WTC11 (cell line): ENCODE data around the gene GALNT3.

Experiments used
- ATF2 ChIP-seq: sonication (generic); formaldehyde crosslinking; IDR thresholded peaks from 2 replicates; pipeline ENCODE4 v1.8.1; 2022; ENCODE audit warnings: low read depth, missing genetic modification reagents, borderline replicate concordance
- EMX1 ChIP-seq: fragments of 250-450 bp; sonication (Bioruptor Pico); IDR thresholded peaks from 2 replicates; pipeline ENCODE4 v1.8.0; 2021; ENCODE audit warnings: mild to moderate bottlenecking
- FOXJ3 ChIP-seq: sonication (generic); formaldehyde crosslinking; IDR thresholded peaks from 2 replicates; pipeline ENCODE4 v1.9.0; 2021; ENCODE audit warnings: missing genetic modification reagents, mild to moderate bottlenecking, borderline replicate concordance
- MYBL2 ChIP-seq: sonication (generic); formaldehyde crosslinking; IDR thresholded peaks from 2 replicates; pipeline ENCODE4 v1.8.1; 2023; ENCODE audit warnings: mild to moderate bottlenecking, moderate library complexity, missing genetic modification reagents
- STAT6 ChIP-seq: sonication (generic); formaldehyde crosslinking; conservative IDR thresholded peaks from 2 replicates; pipeline ENCODE4 v1.8.1; 2023; ENCODE audit warnings: mild to moderate bottlenecking, low read depth, missing genetic modification reagents, moderate library complexity
- TEAD1 ChIP-seq: sonication (generic); formaldehyde crosslinking; IDR thresholded peaks from 2 replicates; pipeline ENCODE4 v1.8.0; 2022; ENCODE audit warnings: mild to moderate bottlenecking, missing genetic modification reagents
- ZNF232 ChIP-seq: sonication (generic); formaldehyde crosslinking; IDR thresholded peaks from 2 replicates; pipeline ENCODE4 v1.8.0; 2022; ENCODE audit warnings: mild to moderate bottlenecking, missing genetic modification reagents
- ZNF416 ChIP-seq: fragments of 250-450 bp; sonication (Bioruptor Pico); IDR thresholded peaks from 2 replicates; pipeline ENCODE4 v1.9.0; 2021; ENCODE audit warnings: mild to moderate bottlenecking, inconsistent platforms
- TF ChIP-seq, protein P1 (sequence below): fragments of 200-600 bp; IDR thresholded peaks from 2 replicates; pipeline ENCODE4 v1.8.0; 2022; ENCODE audit warnings: antibody characterized with exemption
- TF ChIP-seq, protein P2 (sequence below): fragments of 250-450 bp; sonication (Bioruptor Pico); IDR thresholded peaks from 2 replicates; pipeline ENCODE4 v1.9.0; 2021; ENCODE audit warnings: mild to moderate bottlenecking, borderline replicate concordance
- TF ChIP-seq, protein P3 (sequence below): fragments of 250-450 bp; sonication (Bioruptor Pico); IDR thresholded peaks from 2 replicates; pipeline ENCODE4 v1.9.0; 2021; ENCODE audit warnings: mild to moderate bottlenecking
- TF ChIP-seq, protein P4 (sequence below): sonication (generic); formaldehyde crosslinking; IDR thresholded peaks from 2 replicates; pipeline ENCODE4 v1.8.1; 2023; ENCODE audit warnings: mild to moderate bottlenecking, moderate library complexity, missing genetic modification reagents
- TF ChIP-seq, protein P5 (sequence below): sonication (generic); formaldehyde crosslinking; IDR thresholded peaks from 2 replicates; pipeline ENCODE4 v1.8.1; 2023; ENCODE audit warnings: mild to moderate bottlenecking, missing genetic modification reagents, moderate library complexity
- TF ChIP-seq, protein P6 (sequence below): sonication (generic); formaldehyde crosslinking; IDR thresholded peaks from 2 replicates; pipeline ENCODE4 v1.8.0; 2022; ENCODE audit warnings: mild to moderate bottlenecking, missing genetic modification reagents

- TF ChIP-seq MYBL2 (CRISPR knock-in tag): no peak
- TF ChIP-seq STAT6 (CRISPR knock-in tag): no peak
- TF ChIP-seq, protein P1, sequence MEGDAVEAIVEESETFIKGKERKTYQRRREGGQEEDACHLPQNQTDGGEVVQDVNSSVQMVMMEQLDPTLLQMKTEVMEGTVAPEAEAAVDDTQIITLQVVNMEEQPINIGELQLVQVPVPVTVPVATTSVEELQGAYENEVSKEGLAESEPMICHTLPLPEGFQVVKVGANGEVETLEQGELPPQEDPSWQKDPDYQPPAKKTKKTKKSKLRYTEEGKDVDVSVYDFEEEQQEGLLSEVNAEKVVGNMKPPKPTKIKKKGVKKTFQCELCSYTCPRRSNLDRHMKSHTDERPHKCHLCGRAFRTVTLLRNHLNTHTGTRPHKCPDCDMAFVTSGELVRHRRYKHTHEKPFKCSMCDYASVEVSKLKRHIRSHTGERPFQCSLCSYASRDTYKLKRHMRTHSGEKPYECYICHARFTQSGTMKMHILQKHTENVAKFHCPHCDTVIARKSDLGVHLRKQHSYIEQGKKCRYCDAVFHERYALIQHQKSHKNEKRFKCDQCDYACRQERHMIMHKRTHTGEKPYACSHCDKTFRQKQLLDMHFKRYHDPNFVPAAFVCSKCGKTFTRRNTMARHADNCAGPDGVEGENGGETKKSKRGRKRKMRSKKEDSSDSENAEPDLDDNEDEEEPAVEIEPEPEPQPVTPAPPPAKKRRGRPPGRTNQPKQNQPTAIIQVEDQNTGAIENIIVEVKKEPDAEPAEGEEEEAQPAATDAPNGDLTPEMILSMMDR: no peak
- no peak for TF ChIP-seq FOXJ3 (CRISPR knock-in tag)
- TF ChIP-seq, protein P2, sequence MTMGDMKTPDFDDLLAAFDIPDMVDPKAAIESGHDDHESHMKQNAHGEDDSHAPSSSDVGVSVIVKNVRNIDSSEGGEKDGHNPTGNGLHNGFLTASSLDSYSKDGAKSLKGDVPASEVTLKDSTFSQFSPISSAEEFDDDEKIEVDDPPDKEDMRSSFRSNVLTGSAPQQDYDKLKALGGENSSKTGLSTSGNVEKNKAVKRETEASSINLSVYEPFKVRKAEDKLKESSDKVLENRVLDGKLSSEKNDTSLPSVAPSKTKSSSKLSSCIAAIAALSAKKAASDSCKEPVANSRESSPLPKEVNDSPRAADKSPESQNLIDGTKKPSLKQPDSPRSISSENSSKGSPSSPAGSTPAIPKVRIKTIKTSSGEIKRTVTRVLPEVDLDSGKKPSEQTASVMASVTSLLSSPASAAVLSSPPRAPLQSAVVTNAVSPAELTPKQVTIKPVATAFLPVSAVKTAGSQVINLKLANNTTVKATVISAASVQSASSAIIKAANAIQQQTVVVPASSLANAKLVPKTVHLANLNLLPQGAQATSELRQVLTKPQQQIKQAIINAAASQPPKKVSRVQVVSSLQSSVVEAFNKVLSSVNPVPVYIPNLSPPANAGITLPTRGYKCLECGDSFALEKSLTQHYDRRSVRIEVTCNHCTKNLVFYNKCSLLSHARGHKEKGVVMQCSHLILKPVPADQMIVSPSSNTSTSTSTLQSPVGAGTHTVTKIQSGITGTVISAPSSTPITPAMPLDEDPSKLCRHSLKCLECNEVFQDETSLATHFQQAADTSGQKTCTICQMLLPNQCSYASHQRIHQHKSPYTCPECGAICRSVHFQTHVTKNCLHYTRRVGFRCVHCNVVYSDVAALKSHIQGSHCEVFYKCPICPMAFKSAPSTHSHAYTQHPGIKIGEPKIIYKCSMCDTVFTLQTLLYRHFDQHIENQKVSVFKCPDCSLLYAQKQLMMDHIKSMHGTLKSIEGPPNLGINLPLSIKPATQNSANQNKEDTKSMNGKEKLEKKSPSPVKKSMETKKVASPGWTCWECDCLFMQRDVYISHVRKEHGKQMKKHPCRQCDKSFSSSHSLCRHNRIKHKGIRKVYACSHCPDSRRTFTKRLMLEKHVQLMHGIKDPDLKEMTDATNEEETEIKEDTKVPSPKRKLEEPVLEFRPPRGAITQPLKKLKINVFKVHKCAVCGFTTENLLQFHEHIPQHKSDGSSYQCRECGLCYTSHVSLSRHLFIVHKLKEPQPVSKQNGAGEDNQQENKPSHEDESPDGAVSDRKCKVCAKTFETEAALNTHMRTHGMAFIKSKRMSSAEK: no peak
- TF ChIP-seq, protein P3, sequence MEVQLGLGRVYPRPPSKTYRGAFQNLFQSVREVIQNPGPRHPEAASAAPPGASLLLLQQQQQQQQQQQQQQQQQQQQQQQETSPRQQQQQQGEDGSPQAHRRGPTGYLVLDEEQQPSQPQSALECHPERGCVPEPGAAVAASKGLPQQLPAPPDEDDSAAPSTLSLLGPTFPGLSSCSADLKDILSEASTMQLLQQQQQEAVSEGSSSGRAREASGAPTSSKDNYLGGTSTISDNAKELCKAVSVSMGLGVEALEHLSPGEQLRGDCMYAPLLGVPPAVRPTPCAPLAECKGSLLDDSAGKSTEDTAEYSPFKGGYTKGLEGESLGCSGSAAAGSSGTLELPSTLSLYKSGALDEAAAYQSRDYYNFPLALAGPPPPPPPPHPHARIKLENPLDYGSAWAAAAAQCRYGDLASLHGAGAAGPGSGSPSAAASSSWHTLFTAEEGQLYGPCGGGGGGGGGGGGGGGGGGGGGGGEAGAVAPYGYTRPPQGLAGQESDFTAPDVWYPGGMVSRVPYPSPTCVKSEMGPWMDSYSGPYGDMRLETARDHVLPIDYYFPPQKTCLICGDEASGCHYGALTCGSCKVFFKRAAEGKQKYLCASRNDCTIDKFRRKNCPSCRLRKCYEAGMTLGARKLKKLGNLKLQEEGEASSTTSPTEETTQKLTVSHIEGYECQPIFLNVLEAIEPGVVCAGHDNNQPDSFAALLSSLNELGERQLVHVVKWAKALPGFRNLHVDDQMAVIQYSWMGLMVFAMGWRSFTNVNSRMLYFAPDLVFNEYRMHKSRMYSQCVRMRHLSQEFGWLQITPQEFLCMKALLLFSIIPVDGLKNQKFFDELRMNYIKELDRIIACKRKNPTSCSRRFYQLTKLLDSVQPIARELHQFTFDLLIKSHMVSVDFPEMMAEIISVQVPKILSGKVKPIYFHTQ (CRISPR knock-in tag): no peak
- TF ChIP-seq ZNF416 (CRISPR knock-in tag): no peak
- TF ChIP-seq, protein P4, sequence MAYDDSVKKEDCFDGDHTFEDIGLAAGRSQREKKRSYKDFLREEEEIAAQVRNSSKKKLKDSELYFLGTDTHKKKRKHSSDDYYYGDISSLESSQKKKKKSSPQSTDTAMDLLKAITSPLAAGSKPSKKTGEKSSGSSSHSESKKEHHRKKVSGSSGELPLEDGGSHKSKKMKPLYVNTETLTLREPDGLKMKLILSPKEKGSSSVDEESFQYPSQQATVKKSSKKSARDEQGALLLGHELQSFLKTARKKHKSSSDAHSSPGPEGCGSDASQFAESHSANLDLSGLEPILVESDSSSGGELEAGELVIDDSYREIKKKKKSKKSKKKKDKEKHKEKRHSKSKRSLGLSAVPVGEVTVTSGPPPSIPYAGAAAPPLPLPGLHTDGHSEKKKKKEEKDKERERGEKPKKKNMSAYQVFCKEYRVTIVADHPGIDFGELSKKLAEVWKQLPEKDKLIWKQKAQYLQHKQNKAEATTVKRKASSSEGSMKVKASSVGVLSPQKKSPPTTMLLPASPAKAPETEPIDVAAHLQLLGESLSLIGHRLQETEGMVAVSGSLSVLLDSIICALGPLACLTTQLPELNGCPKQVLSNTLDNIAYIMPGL: no peak
- TF ChIP-seq ATF2: no peak
- TF ChIP-seq, protein P5, sequence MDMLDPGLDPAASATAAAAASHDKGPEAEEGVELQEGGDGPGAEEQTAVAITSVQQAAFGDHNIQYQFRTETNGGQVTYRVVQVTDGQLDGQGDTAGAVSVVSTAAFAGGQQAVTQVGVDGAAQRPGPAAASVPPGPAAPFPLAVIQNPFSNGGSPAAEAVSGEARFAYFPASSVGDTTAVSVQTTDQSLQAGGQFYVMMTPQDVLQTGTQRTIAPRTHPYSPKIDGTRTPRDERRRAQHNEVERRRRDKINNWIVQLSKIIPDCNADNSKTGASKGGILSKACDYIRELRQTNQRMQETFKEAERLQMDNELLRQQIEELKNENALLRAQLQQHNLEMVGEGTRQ (CRISPR knock-in tag): no peak
- TF ChIP-seq, protein P6, sequence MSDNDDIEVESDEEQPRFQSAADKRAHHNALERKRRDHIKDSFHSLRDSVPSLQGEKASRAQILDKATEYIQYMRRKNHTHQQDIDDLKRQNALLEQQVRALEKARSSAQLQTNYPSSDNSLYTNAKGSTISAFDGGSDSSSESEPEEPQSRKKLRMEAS: no peak
- no peak for TF ChIP-seq ZNF232 (CRISPR knock-in tag)
- TF ChIP-seq TEAD1 (CRISPR knock-in tag): no peak
- TF ChIP-seq EMX1 (CRISPR knock-in tag): no peak
Measured at GRCh38 chr2:165792104-165792454, 2.0 kb downstream of the GALNT3 start.
